Amygdala (tissue), 56 donors: ENCODE results near the gene GABRR2.
"Not testable (repeated sequence)": the region's sequence is repeated elsewhere in the genome, so short reads cannot be mapped to it uniquely, and the experiment has no call there.

ENCODE experiments used
- DNase-seq, 56 donors: peaks; one replicate each; lab custom pipeline; 2025; lab: John Stamatoyannopoulos, UW

The GABRR2 gene

DNA sequence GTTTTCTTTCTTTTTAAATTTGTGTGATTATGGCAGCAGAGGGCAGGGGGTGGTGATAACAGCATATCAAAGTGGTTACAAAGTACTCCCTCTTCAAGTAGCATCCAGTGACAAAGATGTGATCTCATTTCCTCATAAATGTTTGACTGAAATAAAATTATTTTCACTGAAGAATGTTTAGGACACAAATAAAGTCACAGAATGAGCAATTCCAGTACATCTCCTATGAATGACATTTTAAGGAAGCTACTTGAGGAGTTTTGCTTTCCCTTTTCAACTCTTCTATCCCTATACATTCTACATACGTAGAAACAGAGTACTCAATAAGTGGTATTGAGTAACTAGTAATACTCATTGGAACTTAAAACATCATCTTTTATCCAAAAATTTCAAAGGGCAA, 13.9 kb upstream of the GABRR2 start:
- DNase-seq, result no peak

DNA sequence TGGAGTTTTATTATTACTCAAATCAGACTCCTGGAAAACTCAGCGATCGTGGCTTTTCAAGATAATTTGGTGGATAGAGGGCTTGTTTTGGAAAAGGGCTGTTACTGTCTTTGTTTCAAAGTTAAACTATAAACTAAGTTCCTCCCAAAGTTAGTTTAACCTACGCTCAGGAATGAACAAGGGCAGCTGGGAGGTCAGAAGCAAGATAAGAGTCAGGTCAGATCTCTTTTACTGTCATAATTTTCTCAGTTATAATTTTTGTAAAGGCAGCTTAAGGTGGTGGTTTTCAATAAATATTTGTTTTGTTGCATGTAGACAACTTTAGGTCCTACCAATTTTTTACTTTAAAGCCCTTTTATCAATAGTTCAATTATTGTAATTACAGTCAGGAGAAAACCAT, 9.2 kb upstream of the GABRR2 start:
- DNase-seq, result no peak

DNA sequence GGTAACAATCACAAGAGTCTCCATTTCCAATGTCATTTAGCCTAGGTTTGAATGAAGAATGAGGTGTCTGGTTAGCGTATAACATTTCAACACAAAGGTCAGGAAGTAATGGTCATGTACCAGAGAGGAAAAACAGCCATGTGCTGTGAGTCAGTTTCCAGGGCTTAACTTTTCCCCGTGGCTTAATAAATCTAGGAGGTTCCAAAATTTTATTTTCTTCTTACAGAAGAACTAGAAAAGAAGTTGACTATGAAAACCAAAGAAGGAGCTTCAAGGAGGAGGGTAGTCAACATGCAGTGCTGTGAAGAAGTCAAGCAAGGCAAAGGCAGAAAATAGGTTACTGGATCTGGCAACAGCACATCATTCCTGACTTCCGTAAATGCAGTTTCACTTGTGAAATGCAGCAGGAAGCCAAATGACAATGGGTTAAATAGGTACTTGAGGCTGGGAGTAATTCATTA, 8.4 kb upstream of the GABRR2 start:
- no peak for DNase-seq

DNA sequence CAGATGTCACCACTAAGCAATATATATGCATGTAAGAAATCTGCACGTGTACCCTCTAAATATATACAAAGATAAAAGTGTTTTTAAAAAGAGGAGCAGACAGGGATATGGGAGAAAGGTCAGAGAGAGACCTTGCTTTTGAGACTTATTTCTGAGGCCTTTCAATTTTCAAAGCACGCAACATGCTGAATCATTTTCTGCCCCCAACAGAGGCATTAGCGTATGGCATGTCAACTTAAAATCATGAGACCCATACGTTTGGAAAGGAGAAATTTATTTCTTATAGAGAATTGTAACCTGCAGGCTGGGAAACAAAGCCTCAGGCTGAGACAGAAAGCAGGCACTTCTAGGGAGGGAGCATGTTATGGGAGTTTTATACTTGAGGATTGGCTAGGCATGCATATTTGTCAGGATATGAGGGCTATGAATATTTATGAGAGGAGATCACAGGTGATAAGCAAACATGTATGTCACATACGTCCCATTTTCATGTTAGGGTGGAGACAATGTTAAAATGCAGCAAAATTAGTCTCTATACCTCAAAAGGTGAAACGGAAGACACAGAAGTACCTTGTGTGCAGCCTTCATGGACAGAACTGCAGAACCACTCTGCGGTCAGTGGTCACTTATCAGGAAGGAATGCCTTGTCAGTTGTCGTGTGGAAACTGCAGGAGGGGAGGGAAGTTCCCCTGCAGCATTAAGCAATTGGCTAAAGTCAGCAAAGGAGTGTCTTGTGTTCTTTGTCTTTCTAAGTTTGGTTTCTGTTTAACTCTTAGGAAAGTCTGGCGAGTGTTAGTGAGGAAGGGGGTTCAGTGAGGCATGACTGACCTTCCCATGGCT, 6.3 kb upstream of the GABRR2 start:
- no peak for DNase-seq

DNA sequence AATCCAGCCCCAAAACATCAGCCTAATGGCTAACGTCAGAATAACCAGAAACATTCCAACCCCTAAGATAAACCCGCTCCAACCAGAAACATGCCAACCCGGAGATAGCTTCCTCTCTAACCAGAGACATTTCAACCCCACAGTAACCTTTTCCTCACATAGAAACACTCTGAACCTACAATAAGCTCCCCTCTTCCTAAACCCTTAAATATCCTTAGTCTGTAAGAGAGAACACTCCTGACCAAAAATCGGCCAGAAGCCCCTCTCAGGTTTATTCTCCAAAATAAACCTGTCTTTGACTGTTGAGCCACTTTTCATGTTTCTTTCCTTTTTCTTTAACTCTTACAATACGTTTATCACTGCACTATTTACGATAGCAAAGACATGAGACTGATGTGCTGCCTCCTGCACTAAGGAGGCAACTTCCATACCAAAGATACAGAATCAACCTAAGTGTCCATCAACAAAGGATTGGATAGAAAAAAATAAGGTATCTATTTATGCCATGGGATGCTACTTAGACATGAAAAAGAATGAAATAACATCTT, 5.0 kb upstream of the GABRR2 start:
- DNase-seq, result no peak

DNA sequence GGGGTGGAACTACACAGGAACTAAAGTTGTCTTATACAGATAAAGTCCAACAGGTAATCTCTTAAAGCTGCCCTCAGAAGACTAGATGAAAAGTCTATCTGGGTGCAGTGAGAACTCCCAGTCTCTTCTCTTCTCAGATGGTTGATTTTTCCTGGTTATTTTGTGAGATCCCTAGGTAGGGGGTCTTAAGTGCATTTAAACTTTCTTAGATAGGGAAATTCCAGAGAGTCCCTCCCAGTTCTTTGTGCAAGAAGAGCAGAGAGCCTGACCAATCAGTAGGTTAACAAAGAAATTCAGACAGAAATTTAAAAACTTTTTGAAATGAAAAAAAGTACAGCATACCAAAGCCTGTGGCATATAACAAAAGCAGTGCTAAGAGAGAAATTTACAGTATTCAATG, 2.0 kb upstream of the GABRR2 start:
- no peak for DNase-seq

DNA sequence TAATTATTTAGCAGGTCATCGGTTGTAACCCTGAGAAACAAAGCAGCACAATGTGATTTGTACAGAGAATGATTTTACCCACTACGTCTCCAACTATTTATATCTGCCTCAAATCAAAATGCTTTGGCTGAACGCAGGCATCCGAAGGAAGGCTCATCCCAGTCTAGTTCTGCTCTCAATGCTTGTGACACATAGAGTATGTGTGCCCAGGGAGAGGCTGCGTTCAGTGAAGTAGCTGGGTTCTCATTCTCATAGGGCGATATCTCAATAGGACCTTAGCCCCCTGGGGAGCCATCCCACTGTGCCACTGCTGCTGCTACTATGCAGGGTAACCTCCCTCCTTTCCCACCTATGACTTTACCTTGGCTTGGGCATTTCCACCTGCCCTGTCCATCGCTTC, 407 bp downstream of the GABRR2 start:
- no peak for DNase-seq

DNA sequence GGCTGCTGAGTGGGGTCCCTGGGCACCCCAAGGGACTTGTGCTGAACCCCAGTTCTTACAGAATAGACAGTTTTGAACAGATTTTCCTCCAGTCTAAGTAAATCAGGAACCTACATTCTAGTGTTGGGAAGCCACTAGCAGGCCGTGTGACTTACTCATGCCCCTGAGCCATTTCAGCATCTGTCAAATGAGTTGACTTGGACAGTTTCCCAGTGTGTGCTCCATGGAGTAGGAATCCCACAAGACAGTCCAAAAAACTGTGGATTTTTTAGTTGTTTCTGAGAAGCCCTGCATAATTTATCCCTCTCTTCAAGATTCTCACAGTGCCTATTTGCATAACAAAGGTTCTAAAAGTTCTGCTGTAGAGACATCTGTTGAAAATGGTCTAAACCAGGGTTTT, 2.1 kb downstream of the GABRR2 start:
- peak in 6 of 56 donors; percentile 10 to 23 (median 13) for DNase-seq

DNA sequence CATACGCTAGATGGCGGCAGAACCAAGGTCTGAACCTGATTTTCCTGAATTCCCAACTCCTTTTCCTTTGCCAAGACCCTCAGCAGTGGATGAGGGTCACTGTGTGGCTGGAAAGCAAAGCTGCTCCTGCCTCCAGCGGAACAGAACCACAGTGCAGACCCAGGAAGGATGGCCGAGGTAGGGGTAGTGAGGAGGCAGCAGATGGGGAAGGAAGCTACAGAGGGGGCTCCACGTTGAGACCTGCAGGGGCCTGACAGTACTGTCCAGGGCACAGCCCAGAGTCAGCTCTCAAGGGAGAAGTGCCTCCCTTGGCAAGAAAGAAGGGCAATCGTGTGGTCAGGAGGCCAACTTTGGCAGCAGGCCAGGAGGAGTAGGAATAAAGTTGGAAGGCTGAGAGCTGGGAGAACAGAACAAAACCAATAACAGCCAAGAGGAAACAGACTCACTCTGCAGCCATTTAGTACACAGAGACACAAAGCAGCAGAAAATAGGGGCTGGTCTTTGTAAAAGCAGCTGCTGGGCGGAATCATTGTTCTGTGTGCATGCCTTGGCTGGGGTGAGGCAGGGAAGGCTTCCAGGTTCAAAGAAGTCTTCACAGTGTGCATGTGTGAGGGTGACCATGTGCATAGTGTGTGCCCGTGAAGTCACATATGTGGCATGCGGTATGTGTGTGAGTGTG, 3.1 kb downstream of the GABRR2 start:
- peak in 44 of 56 donors; percentile 13 to 74 (median 48) for DNase-seq

DNA sequence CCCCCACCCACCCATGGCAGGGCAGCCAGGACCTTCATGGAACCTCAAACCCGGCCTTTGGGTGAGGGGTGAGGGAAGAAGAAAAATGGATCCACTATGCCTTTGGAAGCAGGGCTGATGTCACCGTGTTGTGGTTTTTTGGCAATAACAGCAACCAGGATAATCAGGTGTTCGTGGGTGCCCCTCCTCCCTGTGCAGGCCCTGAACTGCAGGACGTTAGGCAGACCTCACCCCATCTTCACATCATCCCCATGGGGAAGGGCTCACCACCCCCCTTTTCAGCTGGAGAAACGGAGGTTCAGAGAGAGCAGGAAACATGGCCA, 3.6 kb downstream of the GABRR2 start:
- DNase-seq, result no peak

DNA sequence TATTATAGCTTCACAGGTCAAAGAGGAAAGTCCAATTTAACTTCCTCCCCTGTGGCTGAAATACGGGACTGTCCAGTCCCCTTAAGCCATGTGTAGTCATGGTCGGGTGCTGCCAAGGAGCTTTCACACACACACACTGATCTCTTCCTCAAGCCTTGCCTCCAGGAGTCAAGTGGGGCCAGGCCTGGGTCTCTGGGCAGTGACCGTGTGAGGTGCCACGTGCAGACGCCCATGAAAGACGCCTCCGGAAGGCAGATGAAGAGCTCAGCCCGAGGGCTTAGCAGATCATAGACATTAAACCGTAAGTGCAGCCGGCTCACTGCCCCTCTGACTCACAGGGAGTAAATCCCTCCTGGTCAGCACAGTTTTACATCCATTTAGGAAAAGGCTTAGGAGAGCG, 4.2 kb downstream of the GABRR2 start:
- DNase-seq, result no peak

DNA sequence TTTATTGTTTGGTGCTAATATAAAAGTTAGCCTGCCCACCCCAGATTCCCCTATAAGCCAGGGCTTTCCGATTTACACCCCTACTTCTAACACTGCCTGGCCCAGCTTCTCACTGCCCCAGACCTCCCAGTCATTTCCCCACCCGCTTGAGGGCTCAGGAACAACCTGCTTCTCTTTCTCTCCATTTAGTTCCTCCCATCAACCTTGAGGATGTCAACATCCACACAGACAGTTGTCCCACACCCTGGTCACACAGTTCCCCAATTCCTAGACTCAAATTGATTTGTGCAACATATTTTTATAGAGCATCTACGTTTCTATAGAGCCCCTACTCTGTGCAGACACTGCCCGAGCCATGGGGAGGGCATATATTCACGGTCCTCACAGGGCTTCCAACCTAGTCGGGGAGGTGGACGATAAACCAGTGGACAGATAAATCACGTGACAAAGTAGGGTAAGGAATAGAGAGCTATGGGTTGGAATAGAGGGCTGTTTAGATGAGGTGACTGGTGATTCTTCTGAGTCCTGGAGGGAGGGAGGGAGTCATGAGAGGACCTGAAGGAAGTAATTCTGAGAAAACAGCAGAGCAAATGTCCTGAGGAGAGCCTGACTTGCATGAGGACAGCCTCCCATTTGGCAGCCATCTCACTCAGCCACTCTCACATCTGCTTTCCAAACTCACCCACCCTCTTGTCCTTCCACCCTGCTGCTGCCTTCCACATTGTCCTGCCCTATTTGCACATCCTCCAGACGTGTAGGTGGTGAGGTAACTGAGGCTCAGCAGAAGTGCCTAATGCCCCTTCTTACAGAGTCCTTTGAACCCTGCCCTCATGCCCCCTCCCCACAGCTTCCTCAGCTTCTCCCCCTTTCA, 6.3 kb downstream of the GABRR2 start:
- DNase-seq, result no peak

DNA sequence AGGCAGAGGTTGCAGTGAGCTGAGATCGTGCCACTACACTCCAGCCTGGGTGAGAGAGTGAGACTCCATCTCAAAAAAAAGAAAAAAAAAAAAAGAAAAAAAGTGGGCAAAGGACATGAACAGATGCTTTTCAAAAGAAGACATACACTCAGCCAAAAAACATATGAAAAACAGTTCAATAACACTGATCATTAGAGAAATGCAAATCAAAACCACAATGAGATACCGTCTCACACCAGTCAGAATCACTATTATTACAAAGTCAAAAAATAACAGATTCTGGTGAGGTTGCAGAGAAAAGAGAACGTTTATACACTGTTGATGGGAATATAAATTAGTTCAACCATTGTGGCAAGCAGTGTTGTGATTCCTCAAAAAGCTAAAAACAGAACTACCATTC, 10.6 kb downstream of the GABRR2 start:
- DNase-seq, result not testable (repeated sequence)

DNA sequence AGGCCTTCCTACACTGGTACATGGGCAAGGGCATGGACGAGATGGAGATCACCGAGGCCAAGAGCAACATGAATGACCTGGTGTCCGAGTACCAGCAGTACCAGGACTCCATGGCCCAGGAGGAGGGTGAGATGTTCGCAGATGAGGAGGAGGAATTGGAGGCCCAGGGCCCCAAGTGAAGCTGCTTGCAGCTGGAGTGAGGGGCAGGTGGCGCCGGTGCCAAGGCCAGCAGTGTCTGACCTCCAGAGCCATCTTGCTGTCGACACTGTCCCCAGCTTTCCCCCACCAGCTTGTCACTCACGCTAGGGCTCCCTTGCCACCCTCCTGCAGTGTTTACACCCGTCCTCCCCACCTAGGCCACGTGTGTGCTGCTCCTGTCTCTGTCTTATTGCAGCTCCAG, 12.2 kb downstream of the GABRR2 start:
- DNase-seq, result no peak

DNA sequence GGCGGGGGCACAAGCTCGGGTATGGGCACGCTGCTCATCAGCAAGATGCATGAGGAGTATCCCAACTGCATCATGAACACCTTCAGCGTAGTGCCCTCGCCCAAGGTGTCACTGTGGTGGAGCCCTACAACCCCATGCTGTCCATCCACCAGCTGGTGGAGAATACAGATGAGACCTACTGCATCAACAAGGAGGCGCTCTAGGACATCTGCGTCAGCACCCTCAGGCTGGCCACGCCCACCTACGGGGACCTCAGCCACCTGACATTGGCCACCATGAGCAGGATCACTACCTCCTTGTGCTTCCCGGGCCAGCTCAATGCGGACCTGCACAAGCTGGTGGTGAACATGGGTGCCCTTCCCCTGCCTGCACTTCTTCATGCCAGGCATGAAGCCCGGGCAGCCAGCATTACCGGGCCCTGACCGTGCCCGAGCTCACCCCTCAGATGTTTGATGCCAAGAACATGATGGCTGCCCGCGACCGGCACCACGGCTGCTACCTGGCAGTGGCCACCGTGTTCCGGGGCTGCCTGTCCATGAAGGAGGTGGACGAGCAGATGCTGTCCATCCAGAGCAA, 12.8 kb downstream of the GABRR2 start:
- DNase-seq, result no peak

DNA sequence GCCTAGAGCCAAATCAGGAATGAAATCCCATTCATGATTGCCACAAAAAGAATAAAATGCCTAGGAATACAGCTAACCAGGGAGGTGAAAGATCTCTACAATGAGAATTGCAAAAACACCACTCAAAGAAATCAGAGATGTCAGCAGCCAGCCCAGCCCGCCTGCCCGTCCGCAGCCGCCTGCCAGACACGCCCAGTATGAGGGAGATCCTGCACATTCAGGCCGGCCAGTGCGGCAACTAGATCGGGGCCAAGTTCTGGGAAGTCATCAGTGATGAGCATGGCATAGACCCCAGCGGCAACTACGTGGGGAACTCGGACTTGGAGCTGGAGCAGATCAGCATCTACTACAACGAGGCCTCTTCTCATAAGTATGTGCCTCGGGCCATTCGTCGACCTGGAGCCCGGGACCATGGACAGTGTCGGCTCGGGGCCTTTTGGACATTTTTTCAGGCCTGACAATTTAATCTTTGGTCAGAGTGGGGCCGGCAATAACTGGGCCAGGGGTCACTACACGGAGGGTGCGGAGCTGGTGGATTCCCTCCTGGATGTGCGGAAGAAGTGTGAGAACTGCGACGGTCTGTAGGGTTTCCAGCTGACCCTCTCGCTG, 13.4 kb downstream of the GABRR2 start:
- no peak for DNase-seq

DNA sequence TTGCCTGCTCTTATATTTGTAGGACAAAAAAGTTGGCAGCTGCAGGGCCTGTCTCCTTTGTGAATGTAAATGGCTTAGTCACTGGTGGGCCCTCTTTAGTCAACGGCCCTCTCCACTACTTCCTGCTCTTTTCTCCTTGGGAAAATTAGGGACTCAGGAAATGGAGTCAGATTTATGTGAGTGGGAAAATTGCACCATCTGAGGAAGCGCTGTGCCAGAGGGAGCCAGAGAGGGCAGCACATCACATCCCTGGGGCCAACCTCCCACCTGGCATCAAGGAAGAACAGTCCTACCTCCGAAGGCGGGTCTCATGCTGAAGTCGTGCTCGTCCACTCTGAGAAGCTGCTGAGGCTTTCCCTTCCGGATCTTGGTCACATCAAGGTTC, 15.6 kb downstream of the GABRR2 start:
- no peak for DNase-seq

DNA sequence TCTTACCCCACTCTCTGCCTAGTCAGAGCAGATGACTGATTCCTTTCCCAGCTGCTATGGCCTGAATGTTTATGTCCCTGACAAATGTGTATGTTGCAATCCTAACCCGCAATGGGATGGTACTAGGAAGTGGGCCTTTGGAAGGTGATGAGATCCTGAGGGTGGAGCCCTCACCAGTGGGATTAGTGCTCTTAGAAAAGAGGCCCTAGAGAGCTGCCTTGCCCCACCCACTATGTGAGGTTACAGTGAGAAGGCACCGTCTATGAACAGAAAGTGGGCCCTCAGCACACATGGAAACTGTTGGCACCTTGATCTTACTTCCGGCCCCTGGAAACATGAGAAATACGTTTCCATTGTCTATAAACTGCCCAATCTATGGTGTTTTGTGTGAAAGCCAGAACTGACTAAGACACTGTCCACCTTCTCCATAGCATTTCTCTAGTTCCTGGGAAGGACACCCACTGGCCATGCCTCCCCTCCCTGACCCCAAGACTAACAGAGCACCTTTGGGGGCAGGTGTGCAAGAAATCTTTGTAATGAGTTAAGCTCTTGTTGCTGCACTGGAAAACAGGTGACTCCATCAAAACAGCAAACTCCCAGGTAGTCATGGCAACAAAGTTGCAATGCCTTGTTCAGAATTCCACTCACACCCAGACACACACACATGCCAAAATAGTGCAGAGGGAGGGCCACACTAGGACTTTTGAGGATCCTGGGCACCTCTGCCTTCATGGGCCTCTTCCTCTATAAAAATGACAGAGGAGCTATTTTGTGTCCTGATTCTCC, 16.2 kb downstream of the GABRR2 start:
- DNase-seq, result peak in 2 of 56 donors; percentile 11 to 30

DNA sequence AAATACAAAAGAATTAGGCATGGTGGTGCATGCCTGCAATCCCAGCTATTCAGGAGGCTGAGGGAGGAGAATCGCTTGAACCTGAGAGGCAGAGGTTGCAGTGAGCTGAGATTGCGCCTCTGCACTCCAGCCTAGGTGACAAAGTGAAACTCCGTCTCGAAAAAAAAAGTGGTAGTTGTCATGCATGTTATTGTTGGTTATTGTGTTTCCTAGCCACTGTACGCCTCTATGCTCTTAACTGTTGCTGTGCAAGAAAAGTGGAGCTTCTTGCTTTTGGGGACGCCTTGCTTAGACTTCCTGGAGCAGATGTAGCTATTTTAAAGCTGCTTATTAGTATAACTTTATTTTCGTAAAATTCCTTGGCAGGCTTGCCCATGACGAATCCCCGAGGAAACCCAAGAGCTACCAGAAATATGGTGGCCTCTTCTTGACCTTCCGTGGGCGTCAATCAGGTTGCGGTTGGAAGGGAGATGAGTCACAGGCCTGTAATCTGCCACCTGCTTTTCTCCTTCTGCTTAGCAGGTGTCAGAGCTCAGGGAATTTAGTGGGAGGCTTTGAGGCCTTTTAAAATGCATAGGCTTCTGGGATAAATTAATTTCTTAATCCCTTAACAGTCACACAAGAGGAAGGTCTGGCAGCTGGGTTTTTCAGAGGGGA, 17.3 kb downstream of the GABRR2 start:
- peak in 19 of 56 donors; percentile 13 to 43 (median 35) for DNase-seq
